ENCODE results near the gene LARP4B. TPM values are rescaled to one million over a fixed set of nuclear protein-coding genes. Genes with fewer than 3 reads are reported as not detected.
A peak's percentile ranks its signal among the peaks of the same experiment; 100 is the strongest.

LARP4B gene
- total and polyA plus RNA-seq, 2 of the 13 experiments (the other 11 are each of a cell fraction or from before 2014, with no cell fraction given), result 19.5 to 30.2 TPM

- TF ChIP-seq ZSCAN5A (CRISPR knock-in tag; IDR thresholded peaks at IDR 0.05; ENCODE audit: borderline replicate concordance), result 0 out of 2 replicates have a peak, but pooled peaks have one; percentile 8
- TF ChIP-seq HINFP (CRISPR knock-in tag; IDR thresholded peaks at IDR 0.05; ENCODE audit: low read depth), result no peak
- no peak for TF ChIP-seq ZNF205 (CRISPR knock-in tag; IDR thresholded peaks at IDR 0.05)
- TF ChIP-seq TAF1 (CRISPR knock-in tag; IDR thresholded peaks at IDR 0.05), result no peak
- TF ChIP-seq NR2F6 (IDR thresholded peaks at IDR 0.05), result no peak
- no peak for TF ChIP-seq NR2F6 (CRISPR knock-in tag; IDR thresholded peaks at IDR 0.05)
- TF ChIP-seq RXRA (CRISPR knock-in tag; IDR thresholded peaks at IDR 0.05), result no peak
- TF ChIP-seq NCOA1 (CRISPR knock-in tag; IDR thresholded peaks at IDR 0.05), result no peak
- TF ChIP-seq SCMH1 (CRISPR knock-in tag; IDR thresholded peaks at IDR 0.05; ENCODE audit: borderline replicate concordance), result no peak
- TF ChIP-seq CC2D1A (CRISPR knock-in tag; IDR thresholded peaks at IDR 0.05), result no peak
- TF ChIP-seq TARDBP (CRISPR knock-in tag; IDR thresholded peaks at IDR 0.05), result peak; percentile 24; the same call in 1 of the 2 replicates
- TF ChIP-seq ZNF710 (CRISPR knock-in tag; IDR thresholded peaks at IDR 0.05; ENCODE audit: borderline replicate concordance), result no peak
- no peak for TF ChIP-seq HIVEP1 (CRISPR knock-in tag; IDR thresholded peaks at IDR 0.05)
- TF ChIP-seq ZNF329 (CRISPR knock-in tag; IDR thresholded peaks at IDR 0.05; ENCODE audit: low read depth), result no peak
- TF ChIP-seq ZNF317 (CRISPR knock-in tag; IDR thresholded peaks at IDR 0.05), result peak; percentile 37; the same call in 1 of the 2 replicates
- TF ChIP-seq ZNF10 (CRISPR knock-in tag; IDR thresholded peaks at IDR 0.05; ENCODE audit: borderline replicate concordance, low read depth), result no peak
- TF ChIP-seq E2F5 (CRISPR knock-in tag; conservative IDR thresholded peaks at IDR 0.05), result no peak
- no peak for TF ChIP-seq BCL3 (CRISPR knock-in tag; IDR thresholded peaks at IDR 0.05)
- no peak for TF ChIP-seq PCBP1 (IDR thresholded peaks at IDR 0.05; ENCODE audit: borderline replicate concordance, low read depth, low read length)
- no peak for TF ChIP-seq HOXA3 (CRISPR knock-in tag; IDR thresholded peaks at IDR 0.05)
- TF ChIP-seq ZNF577 (CRISPR knock-in tag; IDR thresholded peaks at IDR 0.05; ENCODE audit: borderline replicate concordance, low read depth), result no peak
- TF ChIP-seq ZNF276 (CRISPR knock-in tag; IDR thresholded peaks at IDR 0.05; ENCODE audit: low read depth), result no peak
- no peak for TF ChIP-seq ZNF737 (CRISPR knock-in tag; IDR thresholded peaks at IDR 0.05; ENCODE audit: borderline replicate concordance)
These were observed 33.5 kb upstream of the LARP4B start (continued) for GRCh38 chr10:964988-965417.
